ENCODE measurements around the gene RECQL.

RECQL gene

DNA sequence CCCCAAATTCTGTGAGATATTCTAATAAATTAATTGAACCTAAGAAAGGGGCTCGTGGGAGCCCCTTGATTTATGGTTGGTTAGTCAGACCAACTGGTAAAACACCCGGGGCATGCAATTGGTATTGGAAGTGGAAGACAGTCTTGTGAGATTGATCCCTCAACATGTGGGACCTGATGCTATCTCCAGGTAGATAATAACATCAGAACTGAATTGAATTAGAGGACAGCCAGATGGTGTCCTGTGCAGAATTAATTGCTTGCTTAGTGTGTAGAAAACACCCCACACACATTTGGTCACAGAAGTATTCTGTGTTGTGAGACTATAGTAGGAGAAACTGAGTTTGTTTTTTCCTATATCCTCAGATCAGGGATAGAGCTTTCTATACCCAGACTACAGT is 42.0 kb downstream of the RECQL start:
- Histone ChIP-seq H3K4me1 (ENCODE audit: low read depth, poor library complexity, severe bottlenecking) (peaks cover 10% of the 10 kb centered on the region), H2AFZ (ENCODE audit: low read depth) (no peak overlapping the region), H3K4me2 (no peak overlapping the region), H3K79me2 (ENCODE audit: insufficient read depth, low read depth) (no peaks in the 10 kb centered on the region), H3K27me3 (ENCODE audit: insufficient read depth, low read depth) (no peaks in the 10 kb centered on the region), H4K20me1 (ENCODE audit: insufficient read depth) (no peaks in the 10 kb centered on the region), H3K9ac (no peak overlapping the region), H3K27ac (no peak overlapping the region), H3K36me3 (ENCODE audit: insufficient read depth) (no peaks in the 10 kb centered on the region), H3K4me3 (IDR thresholded peaks at IDR 0.05; ENCODE audit: insufficient read depth, low read depth, low read length) (no peak overlapping the region)
- TF ChIP-seq, protein P1, sequence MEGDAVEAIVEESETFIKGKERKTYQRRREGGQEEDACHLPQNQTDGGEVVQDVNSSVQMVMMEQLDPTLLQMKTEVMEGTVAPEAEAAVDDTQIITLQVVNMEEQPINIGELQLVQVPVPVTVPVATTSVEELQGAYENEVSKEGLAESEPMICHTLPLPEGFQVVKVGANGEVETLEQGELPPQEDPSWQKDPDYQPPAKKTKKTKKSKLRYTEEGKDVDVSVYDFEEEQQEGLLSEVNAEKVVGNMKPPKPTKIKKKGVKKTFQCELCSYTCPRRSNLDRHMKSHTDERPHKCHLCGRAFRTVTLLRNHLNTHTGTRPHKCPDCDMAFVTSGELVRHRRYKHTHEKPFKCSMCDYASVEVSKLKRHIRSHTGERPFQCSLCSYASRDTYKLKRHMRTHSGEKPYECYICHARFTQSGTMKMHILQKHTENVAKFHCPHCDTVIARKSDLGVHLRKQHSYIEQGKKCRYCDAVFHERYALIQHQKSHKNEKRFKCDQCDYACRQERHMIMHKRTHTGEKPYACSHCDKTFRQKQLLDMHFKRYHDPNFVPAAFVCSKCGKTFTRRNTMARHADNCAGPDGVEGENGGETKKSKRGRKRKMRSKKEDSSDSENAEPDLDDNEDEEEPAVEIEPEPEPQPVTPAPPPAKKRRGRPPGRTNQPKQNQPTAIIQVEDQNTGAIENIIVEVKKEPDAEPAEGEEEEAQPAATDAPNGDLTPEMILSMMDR (conservative IDR thresholded peaks at IDR 0.05; ENCODE audit: low read depth, low read length) = no peak

DNA sequence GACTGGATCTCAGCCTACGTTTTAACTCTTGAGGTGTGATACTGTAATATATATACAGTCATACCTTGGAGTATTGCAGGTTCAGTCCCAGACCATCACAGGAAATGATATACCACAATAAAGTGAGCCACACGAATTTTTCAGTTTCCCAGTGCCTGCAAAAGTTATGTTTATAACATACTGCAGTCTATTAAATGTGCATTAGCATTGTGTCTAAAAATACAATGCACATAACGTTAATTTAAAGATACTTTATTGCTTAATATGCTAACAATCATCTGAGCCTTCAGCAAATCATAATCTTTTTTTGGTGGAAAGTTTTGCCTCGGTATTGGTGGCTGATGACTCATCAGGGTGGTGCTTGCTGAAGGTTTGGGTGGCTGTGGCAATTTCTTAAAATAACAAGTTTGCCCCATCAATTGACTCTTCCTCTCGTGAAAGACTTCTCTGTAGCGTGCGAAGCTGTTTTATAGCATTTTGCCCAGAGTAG is 45.1 kb downstream of the RECQL start:
- Histone ChIP-seq H3K9ac (no peak overlapping the region), H3K4me2 (no peak overlapping the region), H3K27me3 (ENCODE audit: insufficient read depth, low read depth) (no peaks in the 10 kb centered on the region), H3K27ac (no peak overlapping the region), H3K79me2 (ENCODE audit: insufficient read depth, low read depth) (no peaks in the 10 kb centered on the region), H4K20me1 (ENCODE audit: insufficient read depth) (no peaks in the 10 kb centered on the region), H3K36me3 (ENCODE audit: insufficient read depth) (no peaks in the 10 kb centered on the region), H3K4me3 (IDR thresholded peaks at IDR 0.05; ENCODE audit: insufficient read depth, low read depth, low read length) (no peak overlapping the region), H3K4me1 (ENCODE audit: low read depth, poor library complexity, severe bottlenecking) (peaks cover 17% of the 10 kb centered on the region), H2AFZ (ENCODE audit: low read depth) (no peak overlapping the region)
- TF ChIP-seq, protein P1 (conservative IDR thresholded peaks at IDR 0.05; ENCODE audit: low read depth, low read length) = no peak

DNA sequence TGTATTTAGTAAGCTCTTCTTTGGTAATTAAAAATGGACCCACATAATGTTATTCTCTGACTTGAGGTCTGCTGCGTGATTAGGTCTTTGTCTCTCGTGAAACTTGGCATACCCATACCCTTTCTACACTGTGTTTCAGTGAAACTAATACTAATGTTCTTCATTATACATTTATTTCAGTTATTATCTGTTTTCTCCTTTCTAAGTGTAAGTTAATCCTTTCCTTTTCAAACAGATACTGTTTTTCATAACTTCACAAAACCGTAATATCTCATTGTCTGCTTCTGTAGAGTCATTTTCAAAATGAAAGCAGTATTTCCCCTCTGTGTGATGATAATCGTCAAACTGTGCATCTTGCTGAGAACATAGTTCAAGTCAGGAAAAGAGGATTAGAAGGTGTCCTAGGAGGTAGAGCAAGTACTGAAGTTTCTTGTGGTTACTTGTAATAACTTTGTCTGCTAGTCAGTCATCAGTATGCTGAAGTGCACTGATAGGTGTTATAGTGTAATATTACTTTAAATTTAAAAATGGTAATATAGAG is 48.1 kb downstream of the RECQL start:
- no peak overlapping the region for H3K4me3 ChIP-seq (IDR thresholded peaks at IDR 0.05; ENCODE audit: insufficient read depth, low read depth, low read length)
- TF ChIP-seq, protein P1 (conservative IDR thresholded peaks at IDR 0.05; ENCODE audit: low read depth, low read length) = no peak
- H3K79me2 ChIP-seq (ENCODE audit: insufficient read depth, low read depth) = no peaks in the 10 kb centered on the region
- no peaks in the 10 kb centered on the region for H3K36me3 ChIP-seq (ENCODE audit: insufficient read depth)
- no peaks in the 10 kb centered on the region for H3K27me3 ChIP-seq (ENCODE audit: insufficient read depth, low read depth)
- no peak overlapping the region for H3K9ac ChIP-seq
- H3K27ac ChIP-seq = peak overlapping the region; percentile 12; the same call in 1 of the 2 replicates
- H3K4me1 ChIP-seq (ENCODE audit: low read depth, poor library complexity, severe bottlenecking) = peaks cover 17% of the 10 kb centered on the region
- no peaks in the 10 kb centered on the region for H4K20me1 ChIP-seq (ENCODE audit: insufficient read depth)
- peak overlapping the region; percentile 24; the same call in 1 of the 2 replicates for H3K4me2 ChIP-seq
- H2AFZ ChIP-seq (ENCODE audit: low read depth) = no peak overlapping the region

DNA sequence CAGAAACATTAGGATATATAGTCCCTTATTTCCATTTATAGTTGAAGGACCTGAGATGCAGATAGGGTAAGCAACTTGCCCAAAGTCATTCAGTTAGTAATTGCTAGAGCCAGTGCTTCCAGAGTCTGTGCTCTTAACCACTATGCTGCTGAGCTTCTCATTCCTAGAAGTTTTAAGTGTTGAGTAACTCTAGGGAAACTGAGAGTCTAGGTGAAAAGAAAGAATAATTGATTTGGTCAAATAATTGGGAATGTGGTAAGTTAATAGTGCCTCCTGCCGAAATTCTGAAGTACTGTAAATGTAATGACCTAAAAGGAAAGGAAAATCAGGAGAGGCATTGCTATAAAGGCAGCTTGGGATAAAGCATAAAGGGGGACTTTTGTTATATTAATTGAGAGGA is 49.9 kb downstream of the RECQL start:
- Histone ChIP-seq H3K4me1 (ENCODE audit: low read depth, poor library complexity, severe bottlenecking) (peaks cover 6% of the 10 kb centered on the region), H3K4me3 (IDR thresholded peaks at IDR 0.05; ENCODE audit: insufficient read depth, low read depth, low read length) (no peak overlapping the region), H3K79me2 (ENCODE audit: insufficient read depth, low read depth) (no peaks in the 10 kb centered on the region), H3K4me2 (no peak overlapping the region), H3K36me3 (ENCODE audit: insufficient read depth) (no peaks in the 10 kb centered on the region), H3K9ac (no peak overlapping the region), H3K27me3 (ENCODE audit: insufficient read depth, low read depth) (no peaks in the 10 kb centered on the region), H3K27ac (no peak overlapping the region), H2AFZ (ENCODE audit: low read depth) (no peak overlapping the region), H4K20me1 (ENCODE audit: insufficient read depth) (no peaks in the 10 kb centered on the region)
- TF ChIP-seq, protein P1 (conservative IDR thresholded peaks at IDR 0.05; ENCODE audit: low read depth, low read length) = no peak
